PFSK-1 (cell line): ENCODE measurements around the gene TAGAP.

Source experiments
- FOXP2 ChIP-seq: optimal IDR thresholded peaks from 2 replicates; pipeline ENCODE3; 2011; ENCODE audit warnings: borderline replicate concordance, control low read depth, inconsistent platforms; ENCODE audit not compliant: insufficient read depth; ENCODE audit errors: extremely low read length, extremely low read depth
- POLR2AphosphoS5 ChIP-seq: IDR thresholded peaks from 2 replicates; pipeline ENCODE4 v1.6.1; 2012; ENCODE audit warnings: low read depth, mild to moderate bottlenecking, control low read depth, low read length, moderate library complexity
- REST ChIP-seq, 2 experiments: IDR thresholded peaks; 2 replicates each; pipeline versions ENCODE4 v1.6.1 to v1.8.0; 2011 to 2012; ENCODE audit warnings: low read depth in 2 of 2, low read length in 2 of 2, control low read depth in 1 of 2, inconsistent platforms in 1 of 2, mild to moderate bottlenecking in 1 of 2, moderate library complexity in 1 of 2; ENCODE audit not compliant: insufficient read depth in 1 of 2
- SIN3A ChIP-seq: IDR thresholded peaks from 2 replicates; pipeline ENCODE4 v1.6.1; 2012; ENCODE audit warnings: mild to moderate bottlenecking, low read length, moderate library complexity, borderline replicate concordance; ENCODE audit not compliant: insufficient read depth
- TAF1 ChIP-seq: IDR thresholded peaks from 2 replicates; pipeline ENCODE4 v1.6.1; 2012; ENCODE audit warnings: low read length, control low read depth, borderline replicate concordance; ENCODE audit not compliant: insufficient read depth

The TAGAP gene

GRCh38 chr6:158991017-158991723 lies 53.6 kb downstream of the TAGAP start:
- TF ChIP-seq TAF1 (no peak), FOXP2 (no peak), POLR2AphosphoS5 (no peak), SIN3A (no peak), REST (IDR thresholded peaks at IDR 0.05; ENCODE audit: insufficient read depth in 1 of 2, low read depth in 2 of 2, low read length in 2 of 2) (no peak)

- TF ChIP-seq TAF1 = no peak
- no peak for TF ChIP-seq REST (IDR thresholded peaks at IDR 0.05; ENCODE audit: insufficient read depth in 1 of 2, low read depth in 2 of 2, low read length in 2 of 2)
- TF ChIP-seq POLR2AphosphoS5 = no peak
- TF ChIP-seq FOXP2 = no peak
- TF ChIP-seq SIN3A = no peak
Measured at GRCh38 chr6:158988477-158988876, 56.3 kb downstream of the TAGAP start.

- TF ChIP-seq SIN3A (no peak), REST (IDR thresholded peaks at IDR 0.05; ENCODE audit: insufficient read depth in 1 of 2, low read depth in 2 of 2, low read length in 2 of 2) (no peak), POLR2AphosphoS5 (no peak), FOXP2 (no peak), TAF1 (no peak)
Measured at GRCh38 chr6:158987657-158988056, 57.1 kb downstream of the TAGAP start.
